Skeletal muscle tissue (tissue), 4 donors: Measurements from ENCODE around the gene KLC1. TPM values are rescaled to one million over a fixed set of nuclear protein-coding genes. Genes with fewer than 3 reads are reported as not detected.

Experiments used
- H3K27ac ChIP-seq: one replicate; pipeline ENCODE4 v1.7.0; 2013; ENCODE audit warnings: mild to moderate bottlenecking, low read depth, low read length, inconsistent platforms
- H3K27me3 ChIP-seq, 3 donors: one replicate each; pipeline ENCODE4 v1.7.0; 2013; ENCODE audit warnings: low read length in 3 of 3; ENCODE audit not compliant: control insufficient read depth in 3 of 3, insufficient read depth in 3 of 3
- H3K36me3 ChIP-seq, 3 donors: one replicate each; pipeline ENCODE4 v1.7.0; 2013; ENCODE audit warnings: low read length in 3 of 3; ENCODE audit not compliant: control insufficient read depth in 3 of 3, insufficient read depth in 3 of 3
- H3K4me1 ChIP-seq, 3 donors: one replicate each; pipeline ENCODE4 v1.7.0; 2013; ENCODE audit warnings: low read length in 3 of 3, mild to moderate bottlenecking in 3 of 3; ENCODE audit not compliant: control insufficient read depth in 3 of 3, insufficient read depth in 3 of 3
- H3K4me3 ChIP-seq, 3 donors: one replicate each; pipeline ENCODE4 v1.7.0; 2013; ENCODE audit warnings: low read length in 3 of 3
- H3K9ac ChIP-seq, 3 donors: one replicate each; pipeline ENCODE4 v1.7.0; 2013; ENCODE audit warnings: low read length in 3 of 3, mild to moderate bottlenecking in 3 of 3, moderate library complexity in 2 of 3, low read depth in 1 of 3
- H3K9me3 ChIP-seq, 3 donors: one replicate each; pipeline ENCODE4 v1.7.0; 2013; ENCODE audit warnings: low read length in 3 of 3; ENCODE audit not compliant: control insufficient read depth in 3 of 3
- total RNA-seq: library from RNA; depleted of rRNA; stranded (reverse); fragments of >200 nt; gene quantifications from one replicate; pipeline ENCODE4 v1.2.3, GENCODE V29; 2014
- donor health status: Osteomylitis.

The KLC1 gene
- total RNA-seq, 1 donor from 2014 or later: 103 TPM

DNA sequence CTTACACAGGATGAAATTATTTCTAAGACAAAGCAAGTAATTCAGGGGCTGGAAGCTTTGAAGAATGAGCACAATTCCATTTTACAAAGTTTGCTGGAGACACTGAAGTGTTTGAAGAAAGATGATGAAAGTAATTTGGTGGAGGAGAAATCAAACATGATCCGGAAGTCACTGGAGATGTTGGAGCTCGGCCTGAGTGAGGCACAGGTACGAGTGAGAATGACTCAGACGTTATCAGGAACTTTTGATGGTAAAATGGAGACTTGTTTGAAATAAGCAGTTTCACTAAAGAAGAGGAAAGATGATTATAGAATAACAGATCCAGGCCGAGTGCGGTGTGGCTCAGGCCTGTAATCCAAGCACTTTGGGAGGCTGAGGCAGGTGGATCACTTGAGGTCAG lies 25.6 kb downstream of the KLC1 start:
- H3K9me3 ChIP-seq: no peaks in the 10 kb centered on the region
- peaks cover 35 to 42% (median 37%) of the 10 kb centered on the region in 3 donors for H3K36me3 ChIP-seq
- peaks cover 14 to 37% (median 26%) of the 10 kb centered on the region in 3 donors for H3K4me1 ChIP-seq
- no peak overlapping the region for H3K9ac ChIP-seq
- H3K27ac ChIP-seq: no peak overlapping the region
- H3K27me3 ChIP-seq: no peaks in the 10 kb centered on the region
- no peak overlapping the region for H3K4me3 ChIP-seq

DNA sequence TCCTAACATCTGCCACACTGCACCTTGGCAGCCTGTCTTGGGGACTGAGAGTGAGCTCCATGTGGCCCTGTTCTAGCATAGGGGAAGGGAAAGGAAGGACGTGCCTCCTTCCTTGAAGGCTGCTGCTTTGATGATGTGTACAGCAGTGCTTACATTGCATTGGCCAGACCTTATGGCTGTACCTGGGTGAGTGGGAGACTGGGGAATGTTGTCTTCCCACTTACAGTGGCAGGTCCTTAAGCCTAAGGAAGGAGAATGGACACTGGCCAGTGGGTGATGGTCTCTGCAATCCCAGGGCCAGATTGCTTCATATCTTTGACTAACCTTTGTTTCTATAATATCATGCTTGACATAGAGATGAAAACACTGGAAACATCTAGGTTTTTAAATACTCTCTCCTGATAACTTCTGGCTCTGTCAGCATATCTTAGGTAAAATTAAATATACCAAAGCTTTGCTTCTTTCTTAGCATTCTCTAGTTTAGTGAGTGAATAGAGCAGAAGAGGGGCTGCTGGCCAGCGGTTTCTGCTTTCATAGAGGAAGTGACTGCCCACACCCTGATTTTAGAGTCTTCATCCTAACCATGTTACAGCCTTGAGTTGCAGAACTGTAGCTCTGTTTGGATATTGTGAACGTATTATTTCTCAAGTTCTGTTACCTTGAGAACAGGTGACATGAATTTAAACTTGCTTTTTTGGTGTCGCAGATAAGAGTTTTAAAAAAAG lies 27.2 kb downstream of the KLC1 start:
- no peak overlapping the region for H3K27ac ChIP-seq
- peaks cover 44 to 56% (median 44%) of the 10 kb centered on the region in 3 donors for H3K36me3 ChIP-seq
- H3K27me3 ChIP-seq: no peaks in the 10 kb centered on the region
- no peak overlapping the region for H3K4me3 ChIP-seq
- H3K4me1 ChIP-seq: peaks cover 10 to 34% (median 26%) of the 10 kb centered on the region in 3 donors
- no peaks in the 10 kb centered on the region for H3K9me3 ChIP-seq
- H3K9ac ChIP-seq: no peak overlapping the region

DNA sequence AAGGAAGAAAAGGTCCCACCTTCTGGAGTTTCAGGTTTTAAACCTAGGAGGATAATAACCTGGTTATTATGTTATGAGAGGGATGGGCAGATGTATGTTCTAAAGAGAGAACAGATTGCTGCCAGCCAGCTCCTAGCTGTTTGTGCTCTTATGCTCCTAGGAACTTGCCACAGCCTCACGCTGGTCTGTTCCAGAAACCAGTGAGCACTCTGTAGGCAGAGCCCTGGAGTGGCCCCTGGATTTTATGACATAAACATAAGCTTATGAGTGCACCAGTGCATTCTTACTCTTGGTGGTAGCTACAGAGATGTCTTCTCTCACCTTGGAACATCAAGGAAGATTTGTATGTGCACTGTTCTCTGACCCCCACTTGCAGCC lies 27.7 kb downstream of the KLC1 start:
- H3K9ac ChIP-seq: no peak overlapping the region
- peaks cover 47 to 61% (median 47%) of the 10 kb centered on the region in 3 donors for H3K36me3 ChIP-seq
- no peaks in the 10 kb centered on the region for H3K9me3 ChIP-seq
- no peak overlapping the region for H3K27ac ChIP-seq
- H3K4me1 ChIP-seq: peaks cover 5 to 30% (median 22%) of the 10 kb centered on the region in 3 donors
- no peaks in the 10 kb centered on the region for H3K27me3 ChIP-seq
- H3K4me3 ChIP-seq: no peak overlapping the region

DNA sequence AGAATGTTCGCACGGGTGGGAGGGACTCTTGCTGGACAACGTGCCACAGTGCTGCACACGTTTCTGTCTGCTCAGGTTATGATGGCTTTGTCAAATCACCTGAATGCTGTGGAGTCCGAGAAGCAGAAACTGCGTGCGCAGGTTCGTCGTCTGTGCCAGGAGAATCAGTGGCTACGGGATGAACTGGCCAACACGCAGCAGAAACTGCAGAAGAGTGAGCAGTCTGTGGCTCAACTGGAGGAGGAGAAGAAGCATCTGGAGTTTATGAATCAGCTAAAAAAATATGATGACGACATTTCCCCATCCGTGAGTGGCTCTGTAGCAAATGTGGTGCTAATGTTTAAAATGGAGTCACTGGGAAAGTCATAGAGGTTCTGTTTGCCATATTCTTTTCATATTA lies 28.5 kb downstream of the KLC1 start:
- H3K27ac ChIP-seq: no peak overlapping the region

DNA sequence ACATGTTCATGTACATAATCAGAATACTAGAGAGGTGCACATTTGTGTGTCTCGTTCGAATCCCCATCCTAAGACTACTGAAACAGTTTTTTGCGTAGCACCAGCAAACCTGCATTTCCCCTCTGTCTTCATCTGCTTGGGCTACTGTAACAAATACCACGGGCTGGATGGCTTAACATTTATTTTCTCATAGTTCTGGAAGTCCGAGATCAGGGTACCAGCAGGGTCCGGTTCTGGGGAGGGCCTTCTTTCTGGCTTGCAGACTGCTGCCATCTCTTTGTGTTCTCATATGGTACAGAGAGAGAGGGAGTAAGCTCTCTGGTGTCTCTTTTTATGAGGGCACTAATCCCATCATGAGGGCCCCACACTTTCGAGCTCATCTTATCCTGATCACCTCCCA lies 30.6 kb downstream of the KLC1 start:
- H3K9me3 ChIP-seq: no peaks in the 10 kb centered on the region

More for the DNA sequence above, 28.5 kb downstream of the KLC1 start:
- Histone ChIP-seq H3K27me3 (no peaks in the 10 kb centered on the region), H3K4me1 (peaks cover 5 to 28% (median 21%) of the 10 kb centered on the region in 3 donors), H3K9ac (no peak overlapping the region), H3K9me3 (no peaks in the 10 kb centered on the region), H3K4me3 (no peak overlapping the region), H3K36me3 (peaks cover 51 to 69% (median 53%) of the 10 kb centered on the region in 3 donors)

DNA sequence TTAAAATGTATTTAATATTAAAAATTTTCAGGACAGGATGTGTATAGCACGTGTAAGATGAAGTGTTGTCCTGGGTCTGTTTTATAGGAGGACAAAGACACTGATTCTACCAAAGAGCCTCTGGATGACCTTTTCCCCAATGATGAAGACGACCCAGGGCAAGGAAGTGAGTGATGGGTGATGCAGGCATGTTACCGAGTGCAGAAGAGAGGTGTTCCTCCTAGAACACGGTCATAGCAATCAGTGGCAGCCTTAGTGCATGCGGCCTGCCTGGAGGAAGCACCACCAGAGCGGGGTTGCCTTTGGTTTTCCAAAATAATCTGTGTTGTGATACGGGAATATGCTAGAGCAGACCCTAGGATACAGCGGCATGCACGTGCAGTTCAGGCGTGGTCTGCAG lies 33.0 kb downstream of the KLC1 start:
- Histone ChIP-seq H3K27ac (no peak overlapping the region), H3K4me3 (no peak overlapping the region), H3K9ac (no peak overlapping the region), H3K36me3 (peaks cover 48 to 70% (median 51%) of the 10 kb centered on the region in 3 donors), H3K4me1 (peaks cover 0 to 2% (median 0%) of the 10 kb centered on the region in 3 donors), H3K9me3 (no peaks in the 10 kb centered on the region), H3K27me3 (no peaks in the 10 kb centered on the region)

More for the DNA sequence above, 30.6 kb downstream of the KLC1 start:
- H3K27me3 ChIP-seq: no peaks in the 10 kb centered on the region
- H3K4me3 ChIP-seq: no peak overlapping the region
- H3K36me3 ChIP-seq: peaks cover 64 to 85% (median 64%) of the 10 kb centered on the region in 3 donors
- peaks cover 0 to 11% (median 5%) of the 10 kb centered on the region in 3 donors for H3K4me1 ChIP-seq
- H3K9ac ChIP-seq: no peak overlapping the region
- H3K27ac ChIP-seq: no peak overlapping the region

DNA sequence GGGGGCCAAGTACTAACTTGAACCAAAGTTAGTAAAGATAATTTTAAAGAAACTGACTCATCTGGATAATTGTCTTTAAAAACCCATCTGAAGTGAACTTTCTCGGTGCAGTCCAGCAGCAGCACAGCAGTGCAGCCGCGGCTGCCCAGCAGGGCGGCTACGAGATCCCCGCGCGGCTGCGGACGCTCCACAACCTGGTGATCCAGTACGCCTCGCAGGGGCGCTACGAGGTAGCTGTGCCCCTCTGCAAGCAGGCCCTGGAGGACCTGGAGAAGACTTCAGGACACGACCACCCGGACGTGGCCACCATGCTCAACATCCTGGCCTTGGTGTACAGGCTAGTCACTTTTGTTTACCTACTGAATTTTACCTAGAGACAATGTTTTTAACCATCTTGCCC lies 33.6 kb downstream of the KLC1 start:
- no peak overlapping the region for H3K27ac ChIP-seq
- no peak overlapping the region for H3K4me3 ChIP-seq
- H3K9ac ChIP-seq: no peak overlapping the region
- no peaks in the 10 kb centered on the region for H3K9me3 ChIP-seq
- peaks cover 0 to 2% (median 0%) of the 10 kb centered on the region in 3 donors for H3K4me1 ChIP-seq
- peaks cover 45 to 68% (median 46%) of the 10 kb centered on the region in 3 donors for H3K36me3 ChIP-seq
- H3K27me3 ChIP-seq: no peaks in the 10 kb centered on the region

DNA sequence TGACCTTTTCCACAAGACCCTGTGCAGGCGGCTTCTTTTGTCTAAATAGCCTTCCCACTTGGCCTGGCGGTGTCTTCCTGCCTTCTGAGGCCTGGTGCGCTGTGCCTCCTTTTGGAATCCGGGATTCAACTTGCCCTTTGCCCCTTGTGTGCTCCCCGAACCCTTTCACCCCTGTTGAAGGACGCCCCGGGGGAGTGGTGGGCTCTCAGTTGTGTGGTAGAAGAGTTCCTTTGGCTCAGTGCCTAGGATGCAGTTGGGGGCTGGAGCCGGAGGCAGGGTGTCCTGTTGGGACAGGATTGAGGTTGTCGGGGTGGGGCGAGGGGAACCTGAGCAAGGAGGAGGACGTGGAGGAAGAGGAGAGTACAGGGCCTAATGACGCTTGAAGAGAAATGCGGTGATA lies 34.5 kb downstream of the KLC1 start:
- H3K4me3 ChIP-seq: no peak overlapping the region
- H3K27ac ChIP-seq: no peak overlapping the region
- no peaks in the 10 kb centered on the region for H3K4me1 ChIP-seq
- peaks cover 45 to 71% (median 48%) of the 10 kb centered on the region in 3 donors for H3K36me3 ChIP-seq
- no peaks in the 10 kb centered on the region for H3K9me3 ChIP-seq
- no peaks in the 10 kb centered on the region for H3K27me3 ChIP-seq
- no peak overlapping the region for H3K9ac ChIP-seq

DNA sequence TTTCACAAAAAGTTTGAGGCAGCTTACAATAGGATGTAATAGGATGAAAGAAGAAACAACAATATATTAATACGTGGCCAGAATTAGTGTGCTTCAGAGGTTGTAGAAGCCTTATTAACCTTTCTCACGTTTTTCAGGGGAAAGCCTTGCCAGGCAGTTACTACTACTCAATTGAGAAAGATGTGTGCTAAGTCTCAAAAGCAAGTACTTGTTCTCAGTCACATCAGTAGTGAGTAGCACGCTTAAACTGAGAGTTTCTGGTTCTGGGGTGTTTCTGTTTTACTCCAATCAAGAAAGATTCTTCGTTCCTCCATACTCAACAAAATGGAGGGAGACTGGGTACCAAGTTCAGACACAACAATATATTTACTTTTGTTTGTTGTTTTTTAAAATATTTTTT lies 38.7 kb downstream of the KLC1 start:
- H3K27me3 ChIP-seq: no peaks in the 10 kb centered on the region
- no peak overlapping the region for H3K4me3 ChIP-seq
- H3K9me3 ChIP-seq: no peaks in the 10 kb centered on the region
- no peaks in the 10 kb centered on the region for H3K4me1 ChIP-seq
- H3K9ac ChIP-seq: no peak overlapping the region
- peaks cover 47 to 72% (median 57%) of the 10 kb centered on the region in 3 donors for H3K36me3 ChIP-seq
- no peak overlapping the region for H3K27ac ChIP-seq

DNA sequence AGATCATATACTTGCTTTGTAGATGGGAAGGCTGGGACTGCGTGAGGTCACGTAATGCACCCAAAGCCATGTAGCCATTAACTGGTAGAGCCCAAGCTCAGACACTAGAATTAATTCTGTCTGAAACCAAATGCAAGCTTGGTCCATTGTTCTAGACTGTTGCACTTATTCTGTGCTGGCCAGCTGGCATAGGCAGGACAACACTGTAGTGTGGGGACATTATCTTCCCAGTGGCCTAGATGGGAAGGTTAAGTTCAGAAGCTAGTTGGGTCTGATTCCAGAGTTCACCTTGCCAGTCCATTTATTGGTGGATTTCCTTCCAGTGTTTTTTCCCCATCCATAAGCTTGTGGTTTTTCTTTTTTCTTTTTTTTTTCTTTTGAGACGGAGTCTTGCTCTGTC lies 39.1 kb downstream of the KLC1 start:
- no peak overlapping the region for H3K4me3 ChIP-seq
- H3K27me3 ChIP-seq: no peaks in the 10 kb centered on the region
- H3K4me1 ChIP-seq: no peaks in the 10 kb centered on the region
- H3K36me3 ChIP-seq: peaks cover 50 to 73% (median 62%) of the 10 kb centered on the region in 3 donors
- no peak overlapping the region for H3K9ac ChIP-seq
- no peaks in the 10 kb centered on the region for H3K9me3 ChIP-seq
- H3K27ac ChIP-seq: no peak overlapping the region
